Naive thymus-derived CD4-positive, alpha-beta T cell (primary cell): ENCODE results near the gene C18orf32. TPM values are rescaled to one million over a fixed set of nuclear protein-coding genes. Genes with fewer than 3 reads are reported as not detected.

ENCODE experiments used
- ATAC-seq: fragments of 150-1000 bp; cut with Tn5 transposase; 2 replicates; pipeline ENCODE4 v1.10.0; 2021; ENCODE audit warnings: mild to moderate bottlenecking, moderate library complexity
- CTCF ChIA-PET: fragments of 350-600 bp; sonication (Branson Sonifier 250); formaldehyde crosslinking; loops from one replicate; lab custom pipeline; 2021; ENCODE audit warnings: antibody characterized with exemption; lab: Charles Lee
- POLR2A ChIA-PET: fragments of 350-600 bp; sonication (Branson Sonifier 250); formaldehyde crosslinking; loops from one replicate; lab custom pipeline; 2021; ENCODE audit warnings: antibody characterized with exemption, inconsistent platforms; lab: Charles Lee
- DNase-seq, 9 donors: peaks; one replicate each; pipeline versions ENCODE4 v3.0.0 to v3.0.0-alpha.2; 2020 to 2022; ENCODE audit warnings: mixed read lengths in 1 of 9
- H3K27ac ChIP-seq: one replicate; pipeline ENCODE4 v1.7.0; 2013; ENCODE audit warnings: mild to moderate bottlenecking, low read depth, low read length, moderate library complexity
- H3K27me3 ChIP-seq, 2 donors: one replicate each; pipeline ENCODE4 v1.7.0; 2013; ENCODE audit warnings: low read length in 2 of 2, mild to moderate bottlenecking in 2 of 2, moderate library complexity in 2 of 2; ENCODE audit not compliant: control insufficient read depth in 2 of 2, insufficient read depth in 2 of 2
- H3K36me3 ChIP-seq, 3 experiments: 1 replicate in 2 of 3; 2 replicates in 1 of 3; pipeline ENCODE4 v1.7.0; 2013; ENCODE audit warnings: low read length in 3 of 3, mild to moderate bottlenecking in 3 of 3, moderate library complexity in 1 of 3; ENCODE audit not compliant: insufficient read depth in 3 of 3, control insufficient read depth in 2 of 3
- H3K4me1 ChIP-seq, 2 donors: one replicate each; pipeline ENCODE4 v1.7.0; 2013; ENCODE audit warnings: low read length in 2 of 2, mild to moderate bottlenecking in 2 of 2, moderate library complexity in 1 of 2; ENCODE audit not compliant: control insufficient read depth in 2 of 2, insufficient read depth in 2 of 2
- H3K4me3 ChIP-seq: 2 replicates; pipeline ENCODE4 v1.7.0; 2013; ENCODE audit warnings: mild to moderate bottlenecking, low read length
- H3K9me3 ChIP-seq, 3 experiments: 1 replicate in 2 of 3; 2 replicates in 1 of 3; pipeline ENCODE4 v1.7.0; 2013; ENCODE audit warnings: low read length in 3 of 3; ENCODE audit not compliant: control insufficient read depth in 2 of 3
- H3K27ac Mint-ChIP-seq, 9 donors: one replicate each; pipeline ENCODE4 v1.8.0; 2020 to 2022; ENCODE audit warnings: mixed read lengths in 9 of 9, mild to moderate bottlenecking in 8 of 9, moderate library complexity in 5 of 9, inconsistent platforms in 2 of 9
- H3K27me3 Mint-ChIP-seq, 5 donors: one replicate each; pipeline ENCODE4 v1.8.0; 2021 to 2022; ENCODE audit warnings: mixed read lengths in 5 of 5, mild to moderate bottlenecking in 1 of 5
- H3K36me3 Mint-ChIP-seq, 5 donors: one replicate each; pipeline ENCODE4 v1.8.0; 2020 to 2022; ENCODE audit warnings: mixed read lengths in 5 of 5, mild to moderate bottlenecking in 3 of 5, inconsistent platforms in 1 of 5
- H3K4me1 Mint-ChIP-seq, 7 donors: one replicate each; pipeline ENCODE4 v1.8.0; 2020 to 2022; ENCODE audit warnings: mixed read lengths in 7 of 7, mild to moderate bottlenecking in 3 of 7, inconsistent platforms in 1 of 7
- H3K4me3 Mint-ChIP-seq, 10 donors: one replicate each; pipeline ENCODE4 v1.8.0; 2020 to 2022; ENCODE audit warnings: mild to moderate bottlenecking in 10 of 10, mixed read lengths in 10 of 10, moderate library complexity in 6 of 10, inconsistent platforms in 2 of 10
- H3K9me3 Mint-ChIP-seq, 11 donors: one replicate each; pipeline ENCODE4 v1.8.0; 2020 to 2022; ENCODE audit warnings: mixed read lengths in 11 of 11, mild to moderate bottlenecking in 4 of 11, inconsistent platforms in 1 of 11, moderate library complexity in 1 of 11
- intact Hi-C, 2 donors: fragments of 100-400 bp; cut with micrococcal nuclease; formaldehyde crosslinking; loops; one replicate each; pipeline ENCODE4 v1.15.1; 2023
- polyA plus RNA-seq, 2 donors: library from polyadenylated mRNA; unstranded; fragments of 300-500 nt; fragmentation: Illumina TruSeq; gene quantifications; one replicate each; pipeline ENCODE4 v1.2.3, GENCODE V29; 2021
- total RNA-seq, 6 experiments: library from RNA in 5 of 6; stranded (reverse) in 5 of 6; gene quantifications; 1 replicate in 5 of 6; 2 replicates in 1 of 6; pipeline ENCODE4 v1.2.3 and lab custom pipeline; 2021 to 2026

The C18orf32 gene
- total and polyA plus RNA-seq, 7 experiments from 2014 or later, result 22.5 to 84.1 (median 49.2) TPM

DNA sequence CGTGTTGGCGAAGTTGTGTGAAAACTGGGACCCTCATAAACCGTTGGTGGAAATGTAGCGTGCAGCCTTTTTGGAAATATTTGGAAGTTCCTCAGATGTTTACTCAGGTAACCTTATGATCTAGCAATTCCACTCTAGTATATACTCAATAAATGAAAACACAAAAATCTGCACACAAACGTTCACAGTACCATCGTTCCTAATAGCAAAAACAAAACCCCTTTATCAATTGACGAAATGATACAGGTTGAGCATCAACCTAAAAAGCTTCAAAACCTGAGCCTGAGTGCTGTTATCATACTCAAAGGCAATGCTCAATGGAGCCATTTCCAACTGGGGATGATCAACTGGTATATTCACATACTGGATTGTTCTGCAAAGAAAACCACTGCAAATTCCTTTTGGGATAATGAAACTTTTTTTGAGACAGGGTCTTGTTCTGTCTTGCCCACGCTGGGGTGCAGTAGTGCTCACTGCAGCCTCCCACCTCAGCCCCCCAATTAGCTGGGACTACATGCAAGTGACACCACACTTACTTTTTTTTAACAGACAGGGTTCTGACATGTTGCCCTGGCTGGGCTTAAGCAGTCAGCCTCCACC lies 777 bp upstream of the C18orf32 start:
- Histone ChIP-seq H3K27ac (peak overlapping the region; percentile 95), H3K9me3 (no peaks in the 10 kb centered on the region), H3K4me3 (peak overlapping the region; percentile 95), H3K4me1 (peaks cover 34 to 39% of the 10 kb centered on the region in 2 donors), H3K27me3 (no peaks in the 10 kb centered on the region), H3K36me3 (peaks cover 9 to 45% (median 28%) of the 10 kb centered on the region in 3 experiments)
- peaks cover 40 to 88% (median 70%) of the 10 kb centered on the region in 7 donors for H3K4me1 Mint-ChIP-seq
- CTCF ChIA-PET, result interaction anchor here (0.6 to 1.2 kb wide), 2 partner anchors 21 to 28 kb away, joined by 3 read pairs; no protein-coding TSS in a partner anchor
- H3K9me3 Mint-ChIP-seq, result no peaks in the 10 kb centered on the region
- ATAC-seq (no peak), DNase-seq (no peak)
- POLR2A ChIA-PET, result interaction anchor here (0.6 to 3.0 kb wide), 11 partner anchors 9 to 1387 kb away, joined by 3 to 31 read pairs (median 5); partner anchors contain the start of genes DYM and MBD1
- H3K27ac Mint-ChIP-seq, result peak overlapping the region; percentile 90 to 98 (median 96)
- H3K4me3 Mint-ChIP-seq, result peak overlapping the region; percentile 77 to 98 (median 94)
- intact Hi-C loops, result loop anchor here (1.0 to 5.0 kb wide), 8 partner anchors 28 to 1709 kb away; partner anchors contain the start of genes DYM (in 2 of the 2), MBD1 (in 2 of the 2), ACAA2 (in 1 of the 2) and CFAP53 (in 1 of the 2)
- peaks cover 28 to 50% (median 41%) of the 10 kb centered on the region in 5 donors for H3K36me3 Mint-ChIP-seq
- H3K27me3 Mint-ChIP-seq, result no peaks in the 10 kb centered on the region

DNA sequence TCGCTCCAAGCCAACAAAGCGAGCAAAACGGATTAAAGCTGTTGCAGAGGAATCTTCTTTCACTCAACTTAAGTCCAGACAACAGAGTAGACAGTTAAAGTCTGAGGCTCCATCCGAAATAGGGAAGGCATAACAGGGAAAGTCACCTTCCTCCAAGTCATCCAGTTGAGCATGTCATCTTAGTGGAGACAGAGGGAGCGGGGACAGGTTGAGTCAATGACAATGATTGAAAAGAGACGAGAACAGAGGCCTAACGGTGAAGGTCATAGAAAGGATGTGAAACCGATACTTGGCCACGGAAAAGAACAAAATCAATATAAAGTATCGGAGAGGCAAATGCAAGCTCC lies 455 bp downstream of the C18orf32 start:
- peak overlapping the region; percentile 90 to 98 (median 96) for H3K27ac Mint-ChIP-seq
- peaks cover 25 to 50% (median 42%) of the 10 kb centered on the region in 5 donors for H3K36me3 Mint-ChIP-seq
- H3K4me3 Mint-ChIP-seq, result peak overlapping the region; percentile 77 to 98 (median 94)

DNA sequence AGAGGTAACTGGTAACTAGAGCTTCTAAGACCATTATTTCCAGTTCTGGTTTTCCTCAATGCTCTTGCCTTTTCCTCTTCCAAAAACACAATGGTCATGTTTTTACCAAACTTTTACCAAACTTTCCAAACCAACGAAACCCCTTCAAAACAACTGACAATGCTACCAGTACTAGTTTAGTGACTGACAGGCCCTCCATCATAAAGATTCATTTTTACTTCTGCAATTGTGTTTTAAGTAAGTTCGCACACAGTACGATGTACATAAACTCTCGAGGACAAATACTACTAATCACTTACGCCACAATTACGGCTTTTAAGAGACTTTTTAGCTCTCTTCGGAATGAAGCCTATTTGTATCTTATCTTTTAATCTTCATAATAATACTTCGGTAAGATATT lies 900 bp downstream of the C18orf32 start:
- Mint-ChIP-seq H3K4me3 (peak overlapping the region; percentile 77 to 98 (median 94)), H3K9me3 (no peaks in the 10 kb centered on the region), H3K4me1 (peaks cover 33 to 78% (median 68%) of the 10 kb centered on the region in 7 donors), H3K27ac (peak overlapping the region; percentile 90 to 98 (median 96)), H3K27me3 (no peaks in the 10 kb centered on the region), H3K36me3 (peaks cover 24 to 45% (median 39%) of the 10 kb centered on the region in 5 donors)
- H3K27me3 ChIP-seq, result no peaks in the 10 kb centered on the region
- no peak for DNase-seq
- ChIA-PET POLR2A (interaction anchor here (0.6 to 3.0 kb wide), 8 partner anchors 10 to 542 kb away, joined by 3 to 31 read pairs (median 5); partner anchors contain the start of gene DYM), CTCF (interaction anchor here (1.2 kb wide), 1 partner anchor 19 kb away, joined by 3 read pairs; no protein-coding TSS in a partner anchor)
- peaks cover 9 to 55% (median 28%) of the 10 kb centered on the region in 3 experiments for H3K36me3 ChIP-seq
- ATAC-seq, result no peak
- H3K4me3 ChIP-seq, result peak overlapping the region; percentile 95
- intact Hi-C loops, result loop anchor here (2.0 to 5.0 kb wide), 3 partner anchors 533 to 1711 kb away; partner anchors contain the start of gene MEX3C (in 1 of the 2)
- peaks cover 28 to 35% of the 10 kb centered on the region in 2 donors for H3K4me1 ChIP-seq
- peak overlapping the region; percentile 95 for H3K27ac ChIP-seq
- no peaks in the 10 kb centered on the region for H3K9me3 ChIP-seq

More for the DNA sequence above, 455 bp downstream of the C18orf32 start:
- peaks cover 38 to 82% (median 71%) of the 10 kb centered on the region in 7 donors for H3K4me1 Mint-ChIP-seq
- peak overlapping the region; percentile 95 for H3K27ac ChIP-seq
- intact Hi-C loops, result loop anchor here (2.0 to 5.0 kb wide), 3 partner anchors 534 to 1711 kb away; partner anchors contain the start of gene MEX3C (in 1 of the 2)
- H3K9me3 ChIP-seq, result no peaks in the 10 kb centered on the region
- H3K9me3 Mint-ChIP-seq, result no peaks in the 10 kb centered on the region
- H3K4me1 ChIP-seq, result peaks cover 32 to 39% of the 10 kb centered on the region in 2 donors
- CTCF ChIA-PET, result interaction anchor here (1.2 kb wide), 1 partner anchor 20 kb away, joined by 3 read pairs; no protein-coding TSS in a partner anchor
- peak; percentile 13 for ATAC-seq
- H3K27me3 Mint-ChIP-seq, result no peaks in the 10 kb centered on the region
- no peaks in the 10 kb centered on the region for H3K27me3 ChIP-seq
- POLR2A ChIA-PET, result interaction anchor here (0.5 to 3.0 kb wide), 15 partner anchors 10 to 795 kb away, joined by 3 to 31 read pairs (median 5); partner anchors contain the start of genes DYM and MBD1
- H3K4me3 ChIP-seq, result peak overlapping the region; percentile 95
- DNase-seq, result no peak
- peaks cover 9 to 55% (median 28%) of the 10 kb centered on the region in 3 experiments for H3K36me3 ChIP-seq

DNA sequence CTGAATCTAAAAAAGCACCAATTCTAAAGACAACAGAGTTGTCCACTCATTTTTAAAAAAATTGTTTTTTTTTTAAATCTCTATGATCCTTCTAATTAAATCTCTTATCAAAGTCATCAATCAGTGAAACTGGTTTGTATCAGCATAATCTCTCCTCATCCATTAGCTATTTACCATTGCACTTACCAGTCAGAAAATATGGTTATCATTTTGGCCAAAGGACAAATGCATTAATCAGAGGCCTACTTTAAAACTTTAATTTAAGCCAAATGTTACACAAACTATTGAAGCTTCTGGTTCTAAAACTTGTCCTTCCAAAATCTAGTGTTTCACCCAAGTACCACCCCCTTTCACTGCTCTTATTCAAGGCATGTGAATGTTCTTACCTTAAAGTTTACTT lies 3.8 kb downstream of the C18orf32 start:
- Histone ChIP-seq H3K36me3 (peaks cover 0 to 50% (median 7%) of the 10 kb centered on the region in 3 experiments), H3K27me3 (no peaks in the 10 kb centered on the region), H3K9me3 (no peaks in the 10 kb centered on the region), H3K4me3 (no peak overlapping the region), H3K4me1 (peaks cover 17 to 19% of the 10 kb centered on the region in 2 donors), H3K27ac (no peak overlapping the region)
- H3K4me1 Mint-ChIP-seq, result peaks cover 23 to 58% (median 47%) of the 10 kb centered on the region in 7 donors
- H3K4me3 Mint-ChIP-seq, result peak overlapping the region in 2 of 10 donors; percentile 25 to 53
- H3K9me3 Mint-ChIP-seq, result no peaks in the 10 kb centered on the region
- DNase-seq (no peak), ATAC-seq (no peak)
- ChIA-PET CTCF (no interaction called here), POLR2A (interaction anchor here (0.6 to 1.3 kb wide), 3 partner anchors 15 to 80 kb away, joined by 3 to 6 read pairs (median 3); partner anchors contain the start of gene DYM)
- no peaks in the 10 kb centered on the region for H3K27me3 Mint-ChIP-seq
- H3K36me3 Mint-ChIP-seq, result peaks cover 12 to 30% (median 28%) of the 10 kb centered on the region in 5 donors
- peak overlapping the region in 6 of 9 donors; percentile 5 to 75 (median 54) for H3K27ac Mint-ChIP-seq
- intact Hi-C loops, result no loop called here

DNA sequence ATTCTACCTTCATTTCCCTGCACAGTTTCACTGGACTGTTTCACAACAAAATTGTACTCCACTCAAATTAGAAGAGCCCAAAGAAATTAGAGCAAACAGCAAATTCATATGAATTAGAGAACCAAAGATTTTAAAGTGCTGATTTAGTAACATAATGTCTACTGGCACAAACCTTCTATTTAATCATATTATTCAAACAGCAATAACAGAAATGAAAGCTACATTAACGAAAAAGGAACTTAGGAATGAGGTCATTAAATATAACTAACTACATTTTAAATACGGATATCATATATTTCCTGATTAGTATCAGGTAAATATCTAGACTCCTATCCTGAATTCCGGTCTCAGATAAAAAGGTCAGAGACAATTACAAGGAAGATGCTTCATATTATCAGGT lies 5.1 kb downstream of the C18orf32 start:
- no peak overlapping the region for H3K27ac ChIP-seq
- H3K9me3 ChIP-seq, result no peaks in the 10 kb centered on the region
- DNase-seq (no peak), ATAC-seq (no peak)
- Mint-ChIP-seq H3K27ac (peak overlapping the region in 3 of 9 donors; percentile 43 to 83 (median 66)), H3K4me3 (no peak overlapping the region), H3K4me1 (peaks cover 15 to 48% (median 41%) of the 10 kb centered on the region in 7 donors), H3K9me3 (no peaks in the 10 kb centered on the region), H3K36me3 (peaks cover 10 to 30% (median 21%) of the 10 kb centered on the region in 5 donors), H3K27me3 (no peaks in the 10 kb centered on the region)
- H3K4me1 ChIP-seq, result peaks cover 9 to 10% of the 10 kb centered on the region in 2 donors
- no peaks in the 10 kb centered on the region for H3K27me3 ChIP-seq
- intact Hi-C loops, result no loop called here
- ChIA-PET CTCF (no interaction called here), POLR2A (no interaction called here)
- H3K36me3 ChIP-seq, result peaks cover 0 to 43% (median 0%) of the 10 kb centered on the region in 3 experiments
- H3K4me3 ChIP-seq, result no peak overlapping the region

DNA sequence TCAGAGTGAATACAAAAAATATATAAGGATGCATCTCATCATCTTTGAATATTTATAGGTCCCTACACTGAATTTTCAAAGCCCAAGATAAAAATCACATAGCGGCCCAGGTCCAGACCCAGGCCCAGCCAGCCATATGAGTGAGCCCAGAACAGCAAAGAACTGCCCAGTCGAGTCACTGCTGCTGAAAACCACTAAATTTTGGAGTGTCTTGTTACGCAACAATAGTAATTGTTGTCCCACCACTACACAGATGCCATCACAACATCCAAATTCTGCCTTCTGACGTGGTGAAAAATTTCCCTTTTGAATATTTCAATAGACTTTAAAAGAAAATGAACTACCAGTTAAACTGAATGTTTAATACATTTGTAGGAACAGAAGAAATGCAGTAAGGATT lies 5.7 kb downstream of the C18orf32 start:
- ChIA-PET CTCF (no interaction called here), POLR2A (no interaction called here)
- ATAC-seq (no peak), DNase-seq (no peak)
- Histone ChIP-seq H3K36me3 (peaks cover 0 to 43% (median 0%) of the 10 kb centered on the region in 3 experiments), H3K4me3 (no peak overlapping the region), H3K27ac (no peak overlapping the region), H3K9me3 (no peaks in the 10 kb centered on the region), H3K27me3 (no peaks in the 10 kb centered on the region), H3K4me1 (peaks cover 9% of the 10 kb centered on the region in 2 donors)
- Mint-ChIP-seq H3K4me1 (peaks cover 21 to 48% (median 42%) of the 10 kb centered on the region in 7 donors), H3K36me3 (peaks cover 10 to 36% (median 23%) of the 10 kb centered on the region in 5 donors), H3K4me3 (no peak overlapping the region), H3K9me3 (no peaks in the 10 kb centered on the region), H3K27ac (peak overlapping the region in 2 of 9 donors; percentile 8 to 66), H3K27me3 (no peaks in the 10 kb centered on the region)
- intact Hi-C loops, result no loop called here
